GM08714 (cell line): ENCODE measurements around the gene HLCS.
"Not testable (repeated sequence)": the region's sequence is repeated elsewhere in the genome, so short reads cannot be mapped to it uniquely, and the experiment has no call there.

Experiments
- H3K4me3 ChIP-seq: fragments of 200-500 bp; sonication (Bioruptor generic); 2 replicates; pipeline ENCODE4 v1.5.1; 2014; ENCODE audit warnings: mild to moderate bottlenecking, low read length, inconsistent platforms
- ZNF274 ChIP-seq: IDR thresholded peaks from 2 replicates; pipeline ENCODE4 v1.6.1; 2012; ENCODE audit warnings: mild to moderate bottlenecking, low read depth, low read length

The HLCS gene

DNA sequence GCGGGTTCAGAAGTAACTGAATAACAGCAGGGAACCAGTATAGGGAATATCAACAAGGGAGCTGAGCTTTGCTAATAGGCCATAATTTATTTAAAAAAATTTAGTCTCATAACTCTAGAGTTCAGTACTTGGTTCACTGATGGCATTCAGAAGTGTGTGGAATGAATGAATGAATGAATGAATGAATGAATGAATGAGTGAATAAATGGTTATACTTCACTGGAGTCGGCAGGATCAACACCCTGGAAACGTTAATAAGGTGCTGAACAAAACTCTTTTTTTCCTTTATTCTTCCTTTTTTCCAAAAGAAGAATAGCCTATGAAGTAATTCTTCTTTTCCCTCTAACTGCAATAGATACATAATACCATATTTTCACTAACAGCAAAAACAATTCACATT, 138.3 kb downstream of the HLCS start:
- no peak overlapping the region for H3K4me3 ChIP-seq
- no peak for TF ChIP-seq ZNF274

- no peak overlapping the region for H3K4me3 ChIP-seq
These were observed 140.8 kb downstream of the HLCS start for GRCh38 chr21:36825658-36826057.

GRCh38 chr21:36821032-36821299, 145.5 kb downstream of the HLCS start:
- no peak for TF ChIP-seq ZNF274
- H3K4me3 ChIP-seq, result no peak overlapping the region

More at GRCh38 chr21:36825658-36826057, 140.8 kb downstream of the HLCS start:
- no peak for TF ChIP-seq ZNF274

DNA sequence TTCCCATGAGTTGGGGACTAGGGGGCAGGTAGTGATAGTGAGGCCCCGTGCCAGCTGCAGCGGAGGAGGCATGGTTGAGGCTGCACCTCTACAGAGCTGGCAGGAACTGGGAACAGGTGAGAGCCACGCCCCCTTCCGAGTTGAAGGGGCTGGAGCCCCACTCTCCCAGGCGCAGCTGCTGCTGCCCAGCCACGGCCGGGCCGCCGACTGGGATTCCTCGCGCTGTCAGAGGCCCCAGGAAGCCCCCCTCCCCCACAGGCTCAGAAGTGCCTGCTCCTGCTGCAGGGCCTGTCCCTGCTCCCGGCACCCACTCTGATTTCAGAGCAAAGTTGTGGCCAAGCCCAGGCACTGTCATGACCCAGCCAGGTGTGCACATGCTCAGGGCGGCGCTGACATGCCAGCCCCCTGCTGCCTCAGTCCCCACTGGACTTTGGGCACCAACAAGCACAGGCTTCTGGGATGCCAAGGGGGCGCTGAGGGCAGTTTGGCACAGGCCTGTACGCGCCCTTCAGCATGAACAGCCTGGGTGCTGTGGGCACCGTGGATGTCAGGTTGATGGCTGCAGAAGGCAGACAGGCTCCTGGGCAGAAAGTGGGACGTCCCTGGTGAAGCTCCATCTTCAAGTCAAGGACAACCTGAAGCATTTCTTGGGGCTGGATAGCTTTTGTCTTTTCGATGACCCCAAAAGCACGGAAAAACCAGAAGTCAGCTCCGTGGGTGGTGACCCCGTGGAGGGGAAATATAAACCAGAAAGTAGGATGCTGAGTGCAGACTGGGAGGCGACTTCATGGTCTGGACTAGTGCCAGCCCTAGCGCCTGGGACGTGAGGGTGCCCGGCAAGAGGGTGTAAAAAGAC, 146.1 kb downstream of the HLCS start:
- no peak for TF ChIP-seq ZNF274
- H3K4me3 ChIP-seq, result no peak overlapping the region

GRCh38 chr21:36817732-36818450, 148.6 kb downstream of the HLCS start:
- no peak for TF ChIP-seq ZNF274
- H3K4me3 ChIP-seq, result no peak overlapping the region

GRCh38 chr21:36816561-36817130, 149.8 kb downstream of the HLCS start:
- TF ChIP-seq ZNF274, result no peak

DNA sequence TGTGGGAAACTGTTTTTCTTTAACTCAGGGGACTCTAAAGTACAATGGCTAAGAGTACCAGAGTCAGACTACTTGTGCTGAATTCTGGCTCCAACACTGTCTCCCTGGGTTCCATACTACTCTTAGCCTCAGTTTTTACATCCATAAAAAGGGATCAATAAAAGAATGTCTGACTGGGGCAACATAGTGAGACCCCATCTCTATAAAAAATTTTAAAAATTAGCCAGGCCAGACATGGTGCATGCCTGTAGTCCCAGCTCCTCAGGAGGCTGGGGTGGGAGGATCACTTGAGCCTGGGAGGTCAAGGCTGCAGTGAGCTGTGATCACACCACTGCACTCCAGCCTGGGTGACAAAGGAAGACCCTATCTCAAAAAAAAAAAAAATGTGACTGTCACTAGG, 150.4 kb downstream of the HLCS start:
- H3K4me3 ChIP-seq, result not testable (repeated sequence)

More at GRCh38 chr21:36816561-36817130, 149.8 kb downstream of the HLCS start:
- no peak overlapping the region for H3K4me3 ChIP-seq

GRCh38 chr21:36815284-36815683, 151.2 kb downstream of the HLCS start:
- no peak overlapping the region for H3K4me3 ChIP-seq
- no peak for TF ChIP-seq ZNF274

GRCh38 chr21:36813052-36813451, 153.4 kb downstream of the HLCS start:
- H3K4me3 ChIP-seq, result no peak overlapping the region
- TF ChIP-seq ZNF274, result no peak

DNA sequence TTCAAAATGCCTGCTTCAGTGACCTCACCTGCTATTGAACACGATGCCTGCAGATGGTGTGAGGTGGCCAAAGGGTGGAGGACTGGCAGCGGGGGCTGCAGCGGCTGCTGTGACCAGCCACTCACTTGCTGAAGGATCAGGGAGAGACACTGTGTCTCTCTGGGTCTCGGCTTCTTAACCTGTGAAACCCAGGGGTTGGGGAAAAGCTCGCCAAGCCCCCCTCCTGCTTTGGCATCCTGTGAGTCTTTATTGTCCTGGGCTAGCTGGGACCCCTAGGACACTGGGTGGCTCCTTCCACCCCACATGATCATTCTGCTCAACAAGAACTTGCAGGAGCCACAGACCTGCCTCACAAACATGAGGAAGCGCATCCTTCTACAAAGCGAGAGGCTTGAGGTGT, 154.7 kb downstream of the HLCS start:
- H3K4me3 ChIP-seq, result no peak overlapping the region
- TF ChIP-seq ZNF274, result no peak

GRCh38 chr21:36810443-36810842, 156.0 kb downstream of the HLCS start:
- TF ChIP-seq ZNF274, result no peak
- no peak overlapping the region for H3K4me3 ChIP-seq

DNA sequence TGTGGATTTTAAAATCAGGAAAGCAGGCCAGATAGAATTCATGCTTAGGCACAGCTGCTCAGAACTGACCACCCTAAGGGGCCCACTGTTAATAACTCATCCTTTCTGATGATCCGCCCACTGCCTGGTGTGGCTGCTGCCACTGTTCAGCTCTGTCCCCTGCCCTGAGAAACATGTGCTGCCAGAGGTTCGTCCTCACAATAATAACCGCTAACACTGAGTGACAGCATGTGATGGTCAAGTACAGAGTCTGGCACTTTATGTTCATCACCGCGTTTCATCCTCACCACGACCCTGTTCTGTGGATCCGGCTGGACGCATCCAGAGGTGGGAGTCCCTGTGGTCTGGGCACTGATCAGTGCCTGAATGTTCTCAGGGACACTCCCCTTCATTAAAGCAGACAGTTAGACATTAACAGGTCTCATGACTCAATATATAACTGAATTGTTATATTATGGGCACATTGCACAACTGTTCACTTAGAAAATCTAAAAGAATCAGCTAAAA, 159.0 kb downstream of the HLCS start:
- no peak for TF ChIP-seq ZNF274
- H3K4me3 ChIP-seq, result no peak overlapping the region

- no peak overlapping the region for H3K4me3 ChIP-seq
- no peak for TF ChIP-seq ZNF274
These were observed 160.4 kb downstream of the HLCS start for GRCh38 chr21:36806103-36806502.

GRCh38 chr21:36804874-36805611, 161.4 kb downstream of the HLCS start:
- H3K4me3 ChIP-seq, result no peak overlapping the region
- TF ChIP-seq ZNF274, result no peak
